Measurements from ENCODE around the gene ZAP70. TPM values are rescaled to one million over a fixed set of nuclear protein-coding genes. Genes with fewer than 3 reads are reported as not detected.

Gene ZAP70
- total and polyA plus RNA-seq, 10 of the 15 experiments (the other 5 are each of a cell fraction or from before 2014, with no cell fraction given): 0.18 to 2.9 (median 1.2) TPM; not detected in 1

DNA sequence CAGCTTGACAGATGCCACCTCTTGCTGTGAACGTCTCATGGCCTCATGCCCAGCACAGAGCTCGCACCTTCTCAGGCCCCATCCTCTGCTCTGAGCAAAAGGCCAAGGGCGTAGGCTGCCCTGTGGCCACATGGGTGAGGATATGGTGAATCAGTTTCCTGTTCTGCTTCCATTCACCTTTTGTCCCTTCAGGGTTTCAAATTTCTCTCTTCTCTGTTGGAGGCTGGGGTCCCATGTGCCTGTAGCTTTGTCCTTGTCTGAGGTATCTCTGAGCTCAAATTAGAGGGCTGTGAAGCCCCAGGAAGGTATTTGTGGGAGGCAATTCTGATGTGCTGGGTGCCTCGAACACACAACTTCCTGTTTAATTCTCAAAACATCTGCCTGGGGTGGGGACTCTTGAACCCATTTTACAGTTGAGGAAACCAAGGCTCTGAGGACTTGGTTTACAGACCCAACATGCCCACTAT is 29.0 kb downstream of the ZAP70 start:
- ChIA-PET RAD21 (ENCODE audit: unreplicated experiment) (interaction anchor here (1.3 to 2.7 kb wide), 2 partner anchors 446 to 642 kb away, joined by 4 to 22 read pairs; no protein-coding TSS in a partner anchor), SMC1A (ENCODE audit: uncharacterized antibody, unreplicated experiment) (interaction anchor here (0.6 to 1.6 kb wide), 9 partner anchors 13 to 642 kb away, joined by 3 to 5 read pairs (median 3); no protein-coding TSS in a partner anchor), POLR2A (no interaction called here), CTCF (interaction anchor here (0.6 to 4.7 kb wide), 11 partner anchors 10 to 643 kb away, joined by 3 to 39 read pairs (median 4); no protein-coding TSS in a partner anchor)
- no peak overlapping the region for H3K9ac ChIP-seq (ENCODE audit: control insufficient read depth, insufficient read depth, low read length)
- 40% methylated on average over 4 of the region's 4 CpGs for WGBS (ENCODE audit: insufficient coverage, insufficient replicate concordance, low lambda C conversion rate, missing lambda C conversion rate)
- no peaks in the 10 kb centered on the region for H3K27me3 ChIP-seq (replicated peaks in 1 of 2; ENCODE audit: control insufficient read depth in 2 of 2, insufficient read depth in 2 of 2, low read length in 1 of 2)
- no TSS peak for BruUV-seq (replicated peaks)
- no peaks in the 10 kb centered on the region for H3K9me3 ChIP-seq (replicated peaks; ENCODE audit: control insufficient read depth, insufficient read depth, low read length)
- H4K20me1 ChIP-seq (ENCODE audit: control insufficient read depth, insufficient read depth): no peaks in the 10 kb centered on the region
- no peak overlapping the region for H3K4me3 ChIP-seq
- TF ChIP-seq ZNF24 (IDR thresholded peaks at IDR 0.05) (no peak), LARP7 (IDR thresholded peaks at IDR 0.05) (no peak), BRCA1 (IDR thresholded peaks at IDR 0.05; ENCODE audit: low read depth, low read length) (no peak), ESRRA (IDR thresholded peaks at IDR 0.05; ENCODE audit: low read length) (no peak), GATAD2B (conservative IDR thresholded peaks at IDR 0.05; ENCODE audit: low read depth) (no peak), ZNF622 (IDR thresholded peaks at IDR 0.05) (no peak)
- TF ChIP-seq, protein P1, sequence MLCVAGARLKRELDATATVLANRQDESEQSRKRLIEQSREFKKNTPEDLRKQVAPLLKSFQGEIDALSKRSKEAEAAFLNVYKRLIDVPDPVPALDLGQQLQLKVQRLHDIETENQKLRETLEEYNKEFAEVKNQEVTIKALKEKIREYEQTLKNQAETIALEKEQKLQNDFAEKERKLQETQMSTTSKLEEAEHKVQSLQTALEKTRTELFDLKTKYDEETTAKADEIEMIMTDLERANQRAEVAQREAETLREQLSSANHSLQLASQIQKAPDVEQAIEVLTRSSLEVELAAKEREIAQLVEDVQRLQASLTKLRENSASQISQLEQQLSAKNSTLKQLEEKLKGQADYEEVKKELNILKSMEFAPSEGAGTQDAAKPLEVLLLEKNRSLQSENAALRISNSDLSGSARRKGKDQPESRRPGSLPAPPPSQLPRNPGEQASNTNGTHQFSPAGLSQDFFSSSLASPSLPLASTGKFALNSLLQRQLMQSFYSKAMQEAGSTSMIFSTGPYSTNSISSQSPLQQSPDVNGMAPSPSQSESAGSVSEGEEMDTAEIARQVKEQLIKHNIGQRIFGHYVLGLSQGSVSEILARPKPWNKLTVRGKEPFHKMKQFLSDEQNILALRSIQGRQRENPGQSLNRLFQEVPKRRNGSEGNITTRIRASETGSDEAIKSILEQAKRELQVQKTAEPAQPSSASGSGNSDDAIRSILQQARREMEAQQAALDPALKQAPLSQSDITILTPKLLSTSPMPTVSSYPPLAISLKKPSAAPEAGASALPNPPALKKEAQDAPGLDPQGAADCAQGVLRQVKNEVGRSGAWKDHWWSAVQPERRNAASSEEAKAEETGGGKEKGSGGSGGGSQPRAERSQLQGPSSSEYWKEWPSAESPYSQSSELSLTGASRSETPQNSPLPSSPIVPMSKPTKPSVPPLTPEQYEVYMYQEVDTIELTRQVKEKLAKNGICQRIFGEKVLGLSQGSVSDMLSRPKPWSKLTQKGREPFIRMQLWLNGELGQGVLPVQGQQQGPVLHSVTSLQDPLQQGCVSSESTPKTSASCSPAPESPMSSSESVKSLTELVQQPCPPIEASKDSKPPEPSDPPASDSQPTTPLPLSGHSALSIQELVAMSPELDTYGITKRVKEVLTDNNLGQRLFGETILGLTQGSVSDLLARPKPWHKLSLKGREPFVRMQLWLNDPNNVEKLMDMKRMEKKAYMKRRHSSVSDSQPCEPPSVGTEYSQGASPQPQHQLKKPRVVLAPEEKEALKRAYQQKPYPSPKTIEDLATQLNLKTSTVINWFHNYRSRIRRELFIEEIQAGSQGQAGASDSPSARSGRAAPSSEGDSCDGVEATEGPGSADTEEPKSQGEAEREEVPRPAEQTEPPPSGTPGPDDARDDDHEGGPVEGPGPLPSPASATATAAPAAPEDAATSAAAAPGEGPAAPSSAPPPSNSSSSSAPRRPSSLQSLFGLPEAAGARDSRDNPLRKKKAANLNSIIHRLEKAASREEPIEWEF (IDR thresholded peaks at IDR 0.05; ENCODE audit: insufficient replicate concordance, low read depth, low read length): no peak
- H3K79me2 ChIP-seq (ENCODE audit: control insufficient read depth, insufficient read depth, low read length): no peaks in the 10 kb centered on the region
- H3K4me2 ChIP-seq (ENCODE audit: control insufficient read depth, insufficient read depth): no peak overlapping the region
- no peaks in the 10 kb centered on the region for H3K36me3 ChIP-seq (ENCODE audit: control insufficient read depth in 2 of 2, insufficient read depth in 2 of 2, low read length in 1 of 2)
- no peak for DNase-seq (ENCODE audit: low read depth, low spot score)
- no peak overlapping the region for H2AFZ ChIP-seq (ENCODE audit: control insufficient read depth, low read depth, low read length)
- intact Hi-C loops (cut with micrococcal nuclease; ENCODE audit: unreplicated experiment) (no loop called here), in situ Hi-C loops (cut with MboI) (no loop called here)
- peaks cover 8% of the 10 kb centered on the region for H3K4me1 ChIP-seq (ENCODE audit: control insufficient read depth, insufficient read depth, low read length)
- no peak for ATAC-seq
- H3K27ac ChIP-seq (ENCODE audit: control insufficient read depth, insufficient read depth): no peak overlapping the region
- no peak for FAIRE-seq
